Endothelial cell of umbilical vein (primary cell): ENCODE measurements around the gene MATN1. TPM values are rescaled to one million over a fixed set of nuclear protein-coding genes. Genes with fewer than 3 reads are reported as not detected.

ENCODE experiments used
- BruUV-seq: library from RNA; stranded (reverse); fragments of 400-500 nt; replicated peaks from 2 replicates; lab custom pipeline; 2021; lab: Mats Ljungman, UMichigan
- CTCF ChIA-PET: fragments of 300-600, 350-600 bp; sonication (Branson Sonifier 250); formaldehyde crosslinking; loops from one replicate; lab custom pipeline; 2021; ENCODE audit warnings: antibody characterized with exemption, inconsistent platforms; lab: Charles Lee
- POLR2A ChIA-PET: fragments of 300-600, 350-600 bp; sonication (Branson Sonifier 250); formaldehyde crosslinking; loops from one replicate; lab custom pipeline; 2021; ENCODE audit warnings: antibody characterized with exemption, inconsistent platforms; lab: Charles Lee
- DNase-seq: peaks from one replicate; pipeline ENCODE4 v3.0.0-alpha.2; 2011; ENCODE audit warnings: low read depth, low spot score
- FAIRE-seq: peaks from 2 replicates; lab custom pipeline; 2011; peaks lifted over from hg19 to GRCh38; lab: Jason Lieb, UNC
- H2AFZ ChIP-seq: 2 replicates; pipeline ENCODE4 v1.6.0; 2012; ENCODE audit warnings: low read depth, low read length, control low read depth, inconsistent platforms
- H3K27ac ChIP-seq: 2 replicates; pipeline ENCODE4 v1.5.1; 2011; ENCODE audit warnings: low read depth, mild to moderate bottlenecking, control low read depth, low read length, moderate library complexity; ENCODE audit not compliant: insufficient read depth
- H3K27me3 ChIP-seq, 2 experiments: 2 replicates each; pipeline versions ENCODE4 v1.6.0 to v1.6.1; 2011; ENCODE audit warnings: low read length in 2 of 2, mixed read lengths in 1 of 2; ENCODE audit not compliant: control insufficient read depth in 2 of 2, insufficient read depth in 2 of 2
- H3K36me3 ChIP-seq, 2 experiments: 2 replicates in 1 of 2; 3 replicates in 1 of 2; pipeline ENCODE4 v1.5.1; 2011; ENCODE audit warnings: low read length in 2 of 2, mild to moderate bottlenecking in 1 of 2, moderate library complexity in 1 of 2; ENCODE audit not compliant: control insufficient read depth in 2 of 2, insufficient read depth in 2 of 2; ENCODE audit errors: extremely low read depth in 1 of 2
- H3K4me1 ChIP-seq: 3 replicates; pipeline ENCODE4 v1.5.1; 2011; ENCODE audit warnings: mild to moderate bottlenecking, low read length; ENCODE audit not compliant: control insufficient read depth, insufficient read depth; ENCODE audit errors: extremely low read depth
- H3K4me2 ChIP-seq: 2 replicates; pipeline ENCODE4 v1.6.1; 2011; ENCODE audit warnings: low read length, control low read depth, mixed read lengths; ENCODE audit not compliant: insufficient read depth
- H3K4me3 ChIP-seq, 3 experiments: fragments of 200-600 bp in 1 of 3; sonication (generic), shearing (Covaris generic) in 1 of 3; replicated peaks in 1 of 3; 2 replicates each; pipeline ENCODE4 v1.5.1; 2011 to 2016; ENCODE audit warnings: control low read depth in 3 of 3, low read length in 3 of 3, mild to moderate bottlenecking in 2 of 3, inconsistent platforms in 1 of 3, low read depth in 1 of 3, moderate library complexity in 1 of 3; ENCODE audit not compliant: insufficient read depth in 1 of 3
- H3K79me2 ChIP-seq: 2 replicates; pipeline ENCODE4 v1.6.0; 2012; ENCODE audit warnings: low read length, inconsistent platforms; ENCODE audit not compliant: control insufficient read depth, insufficient read depth
- H3K9ac ChIP-seq: replicated peaks from 2 replicates; pipeline ENCODE3; 2011; ENCODE audit warnings: low read length, control low read depth; ENCODE audit not compliant: insufficient read depth; ENCODE audit errors: extremely low read depth
- H3K9me1 ChIP-seq: replicated peaks from 3 replicates; pipeline ENCODE4 v1.6.0; 2011; ENCODE audit warnings: mild to moderate bottlenecking, low read length; ENCODE audit not compliant: control insufficient read depth, insufficient read depth; ENCODE audit errors: extremely low read depth
- H3K9me3 ChIP-seq: replicated peaks from 2 replicates; pipeline ENCODE4 v1.5.1; 2012; ENCODE audit warnings: low read length, inconsistent platforms; ENCODE audit not compliant: control insufficient read depth, insufficient read depth
- H4K20me1 ChIP-seq: replicated peaks from 2 replicates; pipeline ENCODE3; 2011; ENCODE audit warnings: mild to moderate bottlenecking, low read length; ENCODE audit not compliant: control insufficient read depth, insufficient read depth; ENCODE audit errors: extremely low read depth
- CTCF ChIP-seq, 2 donors: IDR thresholded peaks; 1 replicate in 1 of 2; 2 replicates in 1 of 2; pipeline ENCODE4 v1.5.1; 2011; ENCODE audit warnings: low read length in 2 of 2, mild to moderate bottlenecking in 2 of 2, moderate library complexity in 2 of 2, control low read depth in 1 of 2, inconsistent platforms in 1 of 2, low read depth in 1 of 2; ENCODE audit not compliant: insufficient read depth in 1 of 2; ENCODE audit errors: extremely low read depth in 1 of 2
- EZH2 ChIP-seq: IDR thresholded peaks from 2 replicates; pipeline ENCODE4 v1.6.1; 2012; ENCODE audit warnings: borderline replicate concordance, low read depth, mild to moderate bottlenecking, moderate library complexity, low read length, inconsistent platforms; ENCODE audit not compliant: severe bottlenecking
- FOS ChIP-seq: IDR thresholded peaks from 2 replicates; pipeline ENCODE4 v1.6.1; 2011; ENCODE audit warnings: mild to moderate bottlenecking, low read length, moderate library complexity, borderline replicate concordance; ENCODE audit not compliant: insufficient read depth
- GATA2 ChIP-seq: IDR thresholded peaks from 2 replicates; pipeline ENCODE4 v1.7.0; 2011; ENCODE audit warnings: low read depth, mild to moderate bottlenecking, moderate library complexity, mixed read lengths, low read length; ENCODE audit not compliant: insufficient read length, insufficient read depth
- JUN ChIP-seq: IDR thresholded peaks from 2 replicates; pipeline ENCODE4 v1.6.1; 2011; ENCODE audit warnings: borderline replicate concordance, low read depth; ENCODE audit not compliant: insufficient read length, insufficient read depth
- MAX ChIP-seq: IDR thresholded peaks from 2 replicates; pipeline ENCODE4 v1.6.1; 2011; ENCODE audit not compliant: insufficient read depth, insufficient read length
- MYC ChIP-seq: IDR thresholded peaks from one replicate; pipeline ENCODE4 v1.6.1; 2011; ENCODE audit warnings: mild to moderate bottlenecking, low read depth, low read length
- POLR2A ChIP-seq: IDR thresholded peaks from 2 replicates; pipeline ENCODE4 v1.6.1; 2012; ENCODE audit warnings: low read depth, mild to moderate bottlenecking, control low read depth, low read length
- POLR2AphosphoS5 ChIP-seq: IDR thresholded peaks from 2 replicates; pipeline ENCODE4 v1.6.1; 2012; ENCODE audit warnings: low read depth, mild to moderate bottlenecking, control low read depth, low read length, moderate library complexity; ENCODE audit not compliant: insufficient read depth
- dilution Hi-C: fragments of 300-500 bp; cut with MboI; formaldehyde crosslinking; loops from one replicate; pipeline ENCODE4 v1.15.0; 2019; ENCODE audit warnings: low sequenced_read_pairs; ENCODE audit not compliant: extremely low pct_ligation_motif_present
- intact Hi-C: fragments of 100-400 bp; cut with micrococcal nuclease; formaldehyde crosslinking; loops from one replicate; pipeline ENCODE4 v1.10.0; 2022
- polyA plus RNA-seq, 4 experiments: library from polyadenylated mRNA; depleted of rRNA in 3 of 4; stranded (reverse) in 3 of 4; unstranded in 1 of 4; fragments of >200 nt; gene quantifications; 2 replicates each; pipeline versions ENCODE4 v1.2.1 to v1.2.3, GENCODE V29; 2011 to 2012; ENCODE audit warnings: missing spikeins in 1 of 4
- total RNA-seq: library from RNA; stranded (reverse); gene quantifications from 2 replicates; pipeline ENCODE4 v1.2.3, GENCODE V29; 2021

Gene MATN1
- total and polyA plus RNA-seq, 2 donors (not counting 3 experiments of a cell fraction or from before 2014, with no cell fraction given), result 0.29 to 0.36 TPM

DNA sequence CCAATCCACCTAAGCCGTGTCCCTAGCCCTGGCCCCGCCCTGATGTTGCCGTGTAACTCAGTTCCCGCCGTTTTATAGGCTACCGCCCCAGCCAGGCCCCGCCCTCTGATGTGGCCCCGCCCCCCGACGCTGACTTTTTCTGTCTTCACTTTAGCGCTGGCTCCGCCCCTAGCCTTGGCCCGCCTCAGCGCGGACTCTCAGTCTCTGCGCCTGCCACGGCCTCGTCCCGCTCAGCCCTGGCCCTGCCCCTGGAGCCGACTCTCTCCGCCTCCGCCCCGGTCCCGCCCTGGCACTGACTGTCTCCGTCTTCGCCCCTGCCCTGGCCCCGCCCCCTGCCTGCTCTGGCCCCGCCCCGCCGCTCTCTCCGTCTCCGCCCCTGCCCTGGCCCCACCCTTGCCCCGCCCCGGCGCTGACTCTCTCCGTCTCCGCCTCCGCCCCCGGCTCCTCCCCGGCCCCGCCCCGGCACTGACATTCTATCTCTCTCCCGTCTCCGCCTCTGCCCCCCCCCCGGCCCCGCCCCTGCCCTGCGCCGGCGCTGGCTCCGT is 5.2 kb downstream of the MATN1 start:
- TF ChIP-seq GATA2, result no peak
- TF ChIP-seq CTCF (IDR thresholded peaks at IDR 0.05; ENCODE audit: extremely low read depth in 1 of 2, insufficient read depth in 1 of 2, low read depth in 1 of 2, low read length in 2 of 2), result no peak
- TF ChIP-seq MYC, result no peak
- no peak for TF ChIP-seq JUN
- TF ChIP-seq POLR2A, result no peak
- TF ChIP-seq FOS, result no peak
- no peak for TF ChIP-seq POLR2AphosphoS5
- no peak for TF ChIP-seq MAX
- TF ChIP-seq EZH2, result no peak
- ChIA-PET CTCF (interaction anchor here (0.6 to 9.0 kb wide), 31 partner anchors 10 to 1536 kb away, joined by 3 to 726 read pairs (median 5); partner anchors contain the start of genes LAPTM5, PTPRU and SRSF4), POLR2A (interaction anchor here (0.6 to 1.6 kb wide), 3 partner anchors 40 to 61 kb away, joined by 3 to 10 read pairs (median 9); no protein-coding TSS in a partner anchor)
- Histone ChIP-seq H3K4me1 (peaks cover 5% of the 10 kb centered on the region), H3K36me3 (no peaks in the 10 kb centered on the region), H2AFZ (peak overlapping the region; percentile 68), H3K9me1 (no peaks in the 10 kb centered on the region), H4K20me1 (no peaks in the 10 kb centered on the region), H3K4me3 (peak overlapping the region in 1 of 3 experiments; percentile 21), H3K4me2 (peak overlapping the region; percentile 44), H3K79me2 (no peaks in the 10 kb centered on the region), H3K9ac (no peak overlapping the region), H3K27me3 (no peaks in the 10 kb centered on the region), H3K27ac (no peak overlapping the region), H3K9me3 (no peaks in the 10 kb centered on the region)
- no TSS peak for BruUV-seq
- peak; percentile 98 for DNase-seq
- dilution Hi-C loops, result no loop called here
- intact Hi-C loops, result loop anchor here (1.0 to 2.0 kb wide), 2 partner anchors 38 to 211 kb away; no protein-coding TSS in a partner anchor
- peak; percentile 99 for FAIRE-seq
